NCI-H226 (cell line): ENCODE data around the gene FBF1.
"Not testable (repeated sequence)": the region's sequence is repeated elsewhere in the genome, so short reads cannot be mapped to it uniquely, and the experiment has no call there.

Source experiments
- DNase-seq: peaks from one replicate; pipeline ENCODE4 v3.0.0-alpha.2; 2015

The FBF1 gene

DNA sequence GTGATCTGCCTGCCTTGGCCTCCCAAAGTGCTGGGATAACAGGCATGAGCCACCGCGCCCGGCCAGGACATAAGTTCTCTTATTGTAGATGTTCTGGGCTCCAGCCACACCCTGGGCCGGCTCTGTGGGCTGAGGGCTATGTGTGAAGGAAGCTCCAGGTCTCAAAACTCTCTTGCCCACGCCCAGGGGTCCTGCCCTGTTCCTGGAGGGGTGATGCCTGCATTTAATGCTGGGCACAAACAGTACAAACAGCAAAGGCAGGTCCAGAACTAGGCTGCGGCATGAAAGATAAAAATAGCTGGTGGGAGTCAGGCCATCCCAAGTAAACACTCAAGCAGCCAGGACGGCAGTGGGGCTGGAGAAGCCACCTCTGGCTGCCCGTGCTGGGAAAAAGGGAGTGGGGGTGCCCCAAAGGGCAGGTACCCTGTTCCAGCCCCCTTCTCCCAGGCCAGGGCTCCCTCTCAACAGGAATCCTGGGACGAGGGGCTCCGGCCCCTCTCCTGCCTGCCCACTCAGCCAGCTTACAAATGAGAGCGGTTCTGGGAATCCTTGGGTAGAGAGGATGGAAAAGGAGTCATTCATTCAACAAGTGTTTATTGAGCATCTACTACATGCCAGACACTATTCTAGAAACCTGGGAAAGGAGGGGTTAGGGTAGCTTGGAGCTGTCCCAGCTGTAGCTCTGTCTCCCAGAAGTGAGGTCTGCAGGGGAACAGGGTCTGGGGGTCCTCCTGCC lies 67.1 kb downstream of the FBF1 start:
- no peak for DNase-seq

DNA sequence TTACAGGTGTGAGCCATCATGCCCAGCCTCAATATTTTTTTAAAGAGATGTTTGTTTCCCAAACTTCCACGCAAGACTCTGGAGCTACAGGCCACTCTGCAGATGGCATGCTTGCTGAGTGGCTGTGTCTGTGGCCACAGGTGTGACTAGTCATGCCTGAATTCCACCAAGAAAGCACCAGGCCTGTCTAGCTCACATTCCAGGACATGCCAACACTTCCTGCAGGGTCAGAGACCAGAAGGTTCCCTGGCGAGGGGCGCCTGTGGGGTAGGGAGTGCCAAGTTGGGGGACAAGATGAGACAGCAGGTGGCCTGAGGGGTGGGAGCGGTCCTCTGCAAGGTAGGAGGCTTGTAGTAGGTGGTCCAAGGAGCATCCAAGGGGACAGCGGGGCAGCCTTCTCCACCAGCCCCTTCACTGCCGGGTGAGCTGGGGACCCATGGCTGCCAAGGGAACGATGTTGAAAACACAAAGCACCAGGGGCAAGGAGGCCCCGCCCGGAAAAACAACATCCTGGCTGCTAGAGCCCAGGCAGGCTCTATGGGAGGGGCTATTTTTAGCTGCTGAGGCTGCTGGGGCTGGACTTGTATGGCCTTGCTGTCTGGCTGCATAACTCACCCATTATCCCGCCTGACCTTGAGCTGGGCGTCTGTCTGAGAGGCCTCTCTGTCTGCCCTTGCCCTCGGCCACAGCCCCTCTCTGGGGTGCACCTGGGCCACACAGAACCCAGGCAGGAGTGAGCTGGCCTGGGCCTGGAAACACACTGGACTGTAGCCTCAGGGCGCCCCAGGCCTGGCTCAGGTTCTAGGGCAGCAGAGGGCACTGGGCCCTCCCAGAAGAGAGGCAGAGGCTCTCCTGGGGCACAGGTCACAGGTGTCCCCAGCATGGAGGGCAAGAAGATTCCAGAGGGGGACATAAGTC lies 68.1 kb downstream of the FBF1 start:
- DNase-seq: peak; percentile 79

DNA sequence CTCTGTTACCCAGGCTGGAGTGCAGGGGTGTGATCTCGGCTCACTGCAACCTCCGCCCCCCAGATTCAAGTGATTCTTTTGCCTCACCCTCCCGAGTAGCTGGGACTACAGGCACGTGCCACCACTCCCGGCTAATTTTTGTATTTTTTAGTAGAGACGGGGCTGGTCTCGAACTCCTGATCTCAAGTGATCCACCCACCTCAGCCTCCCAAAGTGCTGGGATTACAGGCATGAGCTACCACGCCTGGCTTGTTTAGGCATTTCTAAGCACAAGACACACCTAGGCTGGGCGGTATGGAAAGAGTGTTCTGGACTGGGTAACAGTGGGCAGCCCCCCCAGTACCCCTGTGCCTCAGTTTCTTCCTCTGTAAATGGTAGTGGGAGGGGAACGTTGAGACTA lies 70.6 kb downstream of the FBF1 start:
- DNase-seq: not testable (repeated sequence)

DNA sequence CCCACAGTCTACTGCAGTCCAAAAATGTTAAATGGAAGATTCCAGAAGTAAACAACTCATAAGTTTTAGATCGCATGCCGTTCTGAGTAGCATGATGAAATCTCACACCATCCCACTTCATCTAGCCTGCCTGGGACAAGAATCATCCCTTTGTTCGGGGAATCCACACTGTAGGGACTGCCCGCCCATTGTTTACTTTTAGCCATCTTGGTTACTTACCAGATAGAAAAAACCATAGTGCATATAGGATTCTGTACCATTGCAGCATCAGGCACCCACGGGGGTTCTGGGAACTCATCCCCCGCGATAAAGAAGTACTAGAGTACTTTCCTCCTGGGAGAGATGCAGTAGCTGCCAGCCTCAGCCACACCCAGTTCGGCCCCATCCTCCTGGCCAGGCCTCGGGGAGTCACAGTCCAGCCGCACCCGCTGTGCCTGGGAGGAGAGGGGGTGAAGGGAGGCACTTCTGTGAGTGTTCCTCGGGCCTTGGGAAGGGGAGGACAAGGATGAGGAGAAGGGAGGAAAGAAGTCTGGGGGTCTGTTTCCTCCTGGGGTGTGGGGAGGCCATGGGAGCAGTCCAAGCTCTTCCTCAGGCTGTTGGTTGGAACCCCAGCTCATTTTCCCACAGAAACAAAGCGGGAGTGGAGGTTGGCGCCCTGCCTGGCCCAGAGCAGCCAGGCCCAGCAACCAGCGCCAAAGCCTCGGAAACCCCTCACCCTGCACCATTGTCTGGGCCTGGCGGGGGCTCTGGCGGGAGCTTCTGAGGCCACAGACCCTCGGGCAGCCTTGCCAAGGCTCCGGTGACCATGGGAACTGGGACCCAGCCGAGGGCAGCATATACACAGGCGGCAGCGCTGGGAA lies 71.3 kb downstream of the FBF1 start:
- no peak for DNase-seq

GRCh38 chr17:75868730-75869281 lies 72.0 kb downstream of the FBF1 start:
- not testable (repeated sequence) for DNase-seq

GRCh38 chr17:75865404-75866188 lies 75.2 kb downstream of the FBF1 start:
- not testable (repeated sequence) for DNase-seq

- not testable (repeated sequence) for DNase-seq
Observed at GRCh38 chr17:75864887-75865286, 76.0 kb downstream of the FBF1 start.

DNA sequence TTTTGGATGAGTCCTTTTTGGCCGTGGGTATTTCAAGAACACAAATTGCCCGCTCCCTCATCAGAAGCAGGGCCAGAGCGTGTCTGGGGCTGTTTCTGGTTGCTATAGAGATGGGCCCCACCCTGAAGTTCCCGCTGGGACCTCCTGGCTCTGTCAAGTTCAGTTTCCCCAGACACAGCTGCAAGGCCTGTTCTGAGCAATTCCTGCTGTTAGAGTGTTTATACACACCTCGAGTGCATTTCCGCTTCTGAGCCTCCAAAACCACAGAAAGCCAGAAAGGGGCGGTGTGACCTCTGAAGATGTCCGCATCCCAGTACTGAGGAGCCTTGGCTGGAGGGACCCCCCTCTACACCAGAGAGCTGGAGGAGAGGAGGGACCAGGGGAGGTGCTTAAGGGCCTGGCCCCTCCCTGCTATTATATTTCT lies 76.4 kb downstream of the FBF1 start:
- no peak for DNase-seq

DNA sequence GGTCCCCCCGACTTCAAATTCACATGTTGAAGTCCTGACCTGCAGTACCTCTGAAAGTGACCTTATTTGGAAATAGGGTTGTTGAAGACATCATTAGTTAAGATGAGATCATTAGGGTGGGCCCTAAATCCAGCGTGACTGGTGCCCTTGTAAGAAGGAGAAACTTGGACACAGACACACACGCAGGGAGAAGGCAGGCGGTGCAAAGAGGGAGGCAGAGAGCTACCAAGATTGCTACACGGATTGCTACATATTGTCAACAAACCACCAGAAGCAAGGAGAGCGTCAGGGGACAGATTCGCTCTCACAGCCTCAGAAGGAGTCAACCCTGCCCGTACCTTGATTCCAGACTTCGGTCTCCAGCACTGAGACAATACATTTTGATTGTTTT lies 78.9 kb downstream of the FBF1 start:
- DNase-seq: no peak
